ENCODE measurements around the gene LETM1.
"Not testable (repeated sequence)": the region's sequence is repeated elsewhere in the genome, so short reads cannot be mapped to it uniquely, and the experiment has no call there.

LETM1 gene

GRCh38 chr4:1859389-1859753 lies 3.4 kb upstream of the LETM1 start:
- no peaks in the 10 kb centered on the region for H3K9me3 ChIP-seq (ENCODE audit: control insufficient read depth, low read length)
- peaks cover 16% of the 10 kb centered on the region for H3K27me3 ChIP-seq (ENCODE audit: control insufficient read depth, insufficient read depth, low read length)
- no peak overlapping the region for H3K9ac ChIP-seq (ENCODE audit: low read length)
- H3K36me3 ChIP-seq (ENCODE audit: control insufficient read depth, insufficient read depth, low read length), result no peaks in the 10 kb centered on the region
- no peak overlapping the region for H3K4me3 ChIP-seq (ENCODE audit: low read length)
- peaks cover 25% of the 10 kb centered on the region for H3K4me1 ChIP-seq (ENCODE audit: control insufficient read depth, insufficient read depth, low read length)

- Histone ChIP-seq H3K9ac (ENCODE audit: low read length) (no peak overlapping the region), H3K4me3 (ENCODE audit: low read length) (no peak overlapping the region), H3K4me1 (ENCODE audit: control insufficient read depth, insufficient read depth, low read length) (peaks cover 23% of the 10 kb centered on the region), H3K36me3 (ENCODE audit: control insufficient read depth, insufficient read depth, low read length) (no peaks in the 10 kb centered on the region), H3K9me3 (ENCODE audit: control insufficient read depth, low read length) (no peaks in the 10 kb centered on the region), H3K27me3 (ENCODE audit: control insufficient read depth, insufficient read depth, low read length) (peaks cover 5% of the 10 kb centered on the region)
These were observed 2.0 kb upstream of the LETM1 start for GRCh38 chr4:1857931-1858330.

- Histone ChIP-seq H3K4me3 (ENCODE audit: low read length) (peak overlapping the region; percentile 58), H3K27me3 (ENCODE audit: control insufficient read depth, insufficient read depth, low read length) (peaks cover under 1% of the 10 kb centered on the region), H3K36me3 (ENCODE audit: control insufficient read depth, insufficient read depth, low read length) (no peaks in the 10 kb centered on the region), H3K4me1 (ENCODE audit: control insufficient read depth, insufficient read depth, low read length) (peaks cover 31% of the 10 kb centered on the region), H3K9ac (ENCODE audit: low read length) (peak overlapping the region; percentile 73), H3K9me3 (ENCODE audit: control insufficient read depth, low read length) (no peaks in the 10 kb centered on the region)
These were observed 1.2 kb upstream of the LETM1 start for GRCh38 chr4:1856943-1857699.

- H3K27me3 ChIP-seq (ENCODE audit: control insufficient read depth, insufficient read depth, low read length), result no peaks in the 10 kb centered on the region
- peak overlapping the region; percentile 80 for H3K9ac ChIP-seq (ENCODE audit: low read length)
- no peaks in the 10 kb centered on the region for H3K36me3 ChIP-seq (ENCODE audit: control insufficient read depth, insufficient read depth, low read length)
- H3K9me3 ChIP-seq (ENCODE audit: control insufficient read depth, low read length), result no peaks in the 10 kb centered on the region
- peak overlapping the region; percentile 72 for H3K4me3 ChIP-seq (ENCODE audit: low read length)
- peaks cover 45% of the 10 kb centered on the region for H3K4me1 ChIP-seq (ENCODE audit: control insufficient read depth, insufficient read depth, low read length)
These were observed 454 bp downstream of the LETM1 start for GRCh38 chr4:1855333-1856070.

GRCh38 chr4:1854752-1855151 lies 1.2 kb downstream of the LETM1 start:
- H3K27me3 ChIP-seq (ENCODE audit: control insufficient read depth, insufficient read depth, low read length), result no peaks in the 10 kb centered on the region
- H3K9me3 ChIP-seq (ENCODE audit: control insufficient read depth, low read length), result no peaks in the 10 kb centered on the region
- H3K4me3 ChIP-seq (ENCODE audit: low read length), result no peak overlapping the region
- H3K36me3 ChIP-seq (ENCODE audit: control insufficient read depth, insufficient read depth, low read length), result no peaks in the 10 kb centered on the region
- peak overlapping the region; percentile 80 for H3K9ac ChIP-seq (ENCODE audit: low read length)
- peaks cover 45% of the 10 kb centered on the region for H3K4me1 ChIP-seq (ENCODE audit: control insufficient read depth, insufficient read depth, low read length)

- Histone ChIP-seq H3K9me3 (ENCODE audit: control insufficient read depth, low read length) (no peaks in the 10 kb centered on the region), H3K9ac (ENCODE audit: low read length) (no peak overlapping the region), H3K27me3 (ENCODE audit: control insufficient read depth, insufficient read depth, low read length) (no peaks in the 10 kb centered on the region), H3K4me3 (ENCODE audit: low read length) (no peak overlapping the region), H3K36me3 (ENCODE audit: control insufficient read depth, insufficient read depth, low read length) (no peaks in the 10 kb centered on the region), H3K4me1 (ENCODE audit: control insufficient read depth, insufficient read depth, low read length) (peaks cover 45% of the 10 kb centered on the region)
These were observed 2.9 kb downstream of the LETM1 start for GRCh38 chr4:1852904-1853623.

- Histone ChIP-seq H3K27me3 (ENCODE audit: control insufficient read depth, insufficient read depth, low read length) (no peaks in the 10 kb centered on the region), H3K9ac (ENCODE audit: low read length) (no peak overlapping the region), H3K4me1 (ENCODE audit: control insufficient read depth, insufficient read depth, low read length) (peaks cover 37% of the 10 kb centered on the region), H3K4me3 (ENCODE audit: low read length) (no peak overlapping the region), H3K9me3 (ENCODE audit: control insufficient read depth, low read length) (no peaks in the 10 kb centered on the region), H3K36me3 (ENCODE audit: control insufficient read depth, insufficient read depth, low read length) (no peaks in the 10 kb centered on the region)
These were observed 4.2 kb downstream of the LETM1 start for GRCh38 chr4:1851575-1852410.

- no peak overlapping the region for H3K4me3 ChIP-seq (ENCODE audit: low read length)
- no peaks in the 10 kb centered on the region for H3K36me3 ChIP-seq (ENCODE audit: control insufficient read depth, insufficient read depth, low read length)
- no peak overlapping the region for H3K9ac ChIP-seq (ENCODE audit: low read length)
- H3K4me1 ChIP-seq (ENCODE audit: control insufficient read depth, insufficient read depth, low read length), result peaks cover 36% of the 10 kb centered on the region
- H3K27me3 ChIP-seq (ENCODE audit: control insufficient read depth, insufficient read depth, low read length), result no peaks in the 10 kb centered on the region
- no peaks in the 10 kb centered on the region for H3K9me3 ChIP-seq (ENCODE audit: control insufficient read depth, low read length)
These were observed 4.8 kb downstream of the LETM1 start for GRCh38 chr4:1851160-1851559.

GRCh38 chr4:1850276-1850675 lies 5.7 kb downstream of the LETM1 start:
- no peak overlapping the region for H3K4me3 ChIP-seq (ENCODE audit: low read length)
- peaks cover 36% of the 10 kb centered on the region for H3K4me1 ChIP-seq (ENCODE audit: control insufficient read depth, insufficient read depth, low read length)
- no peaks in the 10 kb centered on the region for H3K9me3 ChIP-seq (ENCODE audit: control insufficient read depth, low read length)
- no peaks in the 10 kb centered on the region for H3K36me3 ChIP-seq (ENCODE audit: control insufficient read depth, insufficient read depth, low read length)
- no peaks in the 10 kb centered on the region for H3K27me3 ChIP-seq (ENCODE audit: control insufficient read depth, insufficient read depth, low read length)
- H3K9ac ChIP-seq (ENCODE audit: low read length), result no peak overlapping the region

- Histone ChIP-seq H3K9me3 (ENCODE audit: control insufficient read depth, low read length) (no peaks in the 10 kb centered on the region), H3K36me3 (ENCODE audit: control insufficient read depth, insufficient read depth, low read length) (peaks cover 4% of the 10 kb centered on the region), H3K9ac (ENCODE audit: low read length) (no peak overlapping the region), H3K27me3 (ENCODE audit: control insufficient read depth, insufficient read depth, low read length) (no peaks in the 10 kb centered on the region), H3K4me1 (ENCODE audit: control insufficient read depth, insufficient read depth, low read length) (peaks cover 9% of the 10 kb centered on the region), H3K4me3 (ENCODE audit: low read length) (no peak overlapping the region)
These were observed 9.4 kb downstream of the LETM1 start for GRCh38 chr4:1846580-1846979.

- H3K36me3 ChIP-seq (ENCODE audit: control insufficient read depth, insufficient read depth, low read length); H3K4me1 ChIP-seq (ENCODE audit: control insufficient read depth, insufficient read depth, low read length): not testable (repeated sequence)
These were observed 11.3 kb downstream of the LETM1 start for GRCh38 chr4:1844618-1845017.

More at GRCh38 chr4:1844618-1845017, 11.3 kb downstream of the LETM1 start:
- H3K9ac ChIP-seq (ENCODE audit: low read length); H3K4me3 ChIP-seq (ENCODE audit: low read length); H3K9me3 ChIP-seq (ENCODE audit: control insufficient read depth, low read length); H3K27me3 ChIP-seq (ENCODE audit: control insufficient read depth, insufficient read depth, low read length): not testable (repeated sequence)
